SW 1271 (cell line): ENCODE results near the gene CWC25.

ENCODE experiments used
- DNase-seq, 2 experiments: peaks; one replicate each; lab custom pipeline; 2025; lab: John Stamatoyannopoulos, UW

The CWC25 gene

GRCh38 chr17:38824899-38825761 lies at the start of gene CWC25:
CWC25 (minus strand) TSS chr17:38825321; CDS start chr17:38825183, 138 bp downstream.
- peak; percentile 68 to 91 for DNase-seq

GRCh38 chr17:38873640-38874380 lies 48.7 kb upstream of the CWC25 start:
- DNase-seq = peak in 1 of 2 experiments; percentile 49

GRCh38 chr17:38872671-38873385 lies 47.7 kb upstream of the CWC25 start:
- DNase-seq = no peak

GRCh38 chr17:38872027-38872511 lies 46.9 kb upstream of the CWC25 start:
- no peak for DNase-seq

- peak; percentile 63 to 78 for DNase-seq
Observed at GRCh38 chr17:38871247-38872015, 46.3 kb upstream of the CWC25 start.

GRCh38 chr17:38870259-38871165 lies 45.4 kb upstream of the CWC25 start:
- DNase-seq = peak; percentile 55 to 62

- DNase-seq = peak; percentile 62 to 78
Observed at GRCh38 chr17:38869526-38870258, 44.6 kb upstream of the CWC25 start, which contains the start of gene LASP1. LASP1 (plus strand) TSS chr17:38870058; CDS start chr17:38870190, 132 bp downstream.

- DNase-seq = peak; percentile 45 to 84
Observed at GRCh38 chr17:38868817-38869525, 43.9 kb upstream of the CWC25 start.

GRCh38 chr17:38867968-38868816 lies 43.1 kb upstream of the CWC25 start:
- no peak for DNase-seq

- peak; percentile 30 to 70 for DNase-seq
Observed at GRCh38 chr17:38867179-38867967, 42.3 kb upstream of the CWC25 start.

GRCh38 chr17:38864636-38865398 lies 39.7 kb upstream of the CWC25 start:
- peak in 1 of 2 experiments; percentile 35 for DNase-seq

- DNase-seq = peak in 1 of 2 experiments; percentile 63
Observed at GRCh38 chr17:38861399-38861843, 36.3 kb upstream of the CWC25 start.

GRCh38 chr17:38857271-38857670 lies 32.1 kb upstream of the CWC25 start:
- no peak for DNase-seq

GRCh38 chr17:38855101-38855714 lies 30.1 kb upstream of the CWC25 start:
- DNase-seq = peak; percentile 34 to 59
